HG02970 (cell line): ENCODE data around the gene MLLT1.

Source experiments
- ATAC-seq: cut with Tn5 transposase; IDR thresholded peaks from one replicate; pipeline ENCODE4 v1.9.1; 2021; ENCODE audit warnings: mild to moderate bottlenecking, moderate library complexity, moderate number of reproducible peaks; ENCODE audit not compliant: unreplicated experiment, low FRiP score

The MLLT1 gene

DNA sequence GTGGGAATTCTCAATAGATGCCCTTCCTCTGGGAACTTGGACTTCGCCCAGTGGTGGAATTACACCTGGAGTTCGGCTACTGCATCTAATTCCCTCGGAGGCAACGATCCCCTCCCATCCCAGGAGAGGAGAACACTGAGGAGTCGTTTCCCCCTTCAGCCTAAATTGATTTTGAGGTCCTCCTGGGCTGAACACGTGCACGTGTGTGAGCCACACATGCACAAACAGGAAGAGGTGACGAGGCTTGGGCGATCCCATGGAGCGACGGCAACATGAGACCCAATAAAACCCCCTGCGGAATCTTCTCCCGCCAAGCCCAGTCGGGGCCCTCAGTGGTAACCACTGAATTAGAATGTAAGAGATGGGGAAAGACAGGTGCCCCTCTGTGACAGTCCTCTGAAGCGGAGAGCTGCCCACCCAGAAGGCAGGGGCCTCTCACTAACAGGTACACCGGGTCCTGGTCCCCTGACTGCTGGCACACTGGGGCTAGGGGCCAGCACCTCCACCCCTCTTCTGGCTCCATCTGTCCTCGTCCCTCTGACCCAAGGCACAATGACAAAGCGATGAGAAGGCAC lies 4.5 kb downstream of the MLLT1 start:
- ATAC-seq = no peak

DNA sequence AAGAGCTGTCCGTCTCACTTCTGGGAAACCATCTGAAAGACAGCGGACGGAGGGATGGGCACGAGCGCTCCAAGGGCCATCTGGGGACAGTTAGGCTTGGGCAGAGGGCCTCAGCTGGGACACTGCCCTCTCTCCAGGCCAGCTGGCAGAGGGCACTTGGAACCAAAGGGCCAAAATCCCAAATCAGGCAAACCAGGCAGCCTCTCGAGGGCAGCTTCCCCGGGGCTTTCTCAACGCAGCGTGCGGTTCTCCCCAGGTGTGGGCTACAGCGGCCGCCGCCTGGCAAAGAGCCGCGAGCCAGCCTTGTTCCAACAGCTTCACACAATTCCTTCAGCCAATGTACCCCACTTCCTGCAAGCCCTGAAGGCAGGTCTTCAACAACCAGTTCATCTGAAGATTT lies 5.0 kb downstream of the MLLT1 start:
- no peak for ATAC-seq

- no peak for ATAC-seq
These were observed 5.8 kb downstream of the MLLT1 start for GRCh38 chr19:6273701-6274601.

GRCh38 chr19:6272913-6273600 lies 6.7 kb downstream of the MLLT1 start:
- no peak for ATAC-seq

- ATAC-seq = no peak
These were observed 7.4 kb downstream of the MLLT1 start for GRCh38 chr19:6272411-6272791.

DNA sequence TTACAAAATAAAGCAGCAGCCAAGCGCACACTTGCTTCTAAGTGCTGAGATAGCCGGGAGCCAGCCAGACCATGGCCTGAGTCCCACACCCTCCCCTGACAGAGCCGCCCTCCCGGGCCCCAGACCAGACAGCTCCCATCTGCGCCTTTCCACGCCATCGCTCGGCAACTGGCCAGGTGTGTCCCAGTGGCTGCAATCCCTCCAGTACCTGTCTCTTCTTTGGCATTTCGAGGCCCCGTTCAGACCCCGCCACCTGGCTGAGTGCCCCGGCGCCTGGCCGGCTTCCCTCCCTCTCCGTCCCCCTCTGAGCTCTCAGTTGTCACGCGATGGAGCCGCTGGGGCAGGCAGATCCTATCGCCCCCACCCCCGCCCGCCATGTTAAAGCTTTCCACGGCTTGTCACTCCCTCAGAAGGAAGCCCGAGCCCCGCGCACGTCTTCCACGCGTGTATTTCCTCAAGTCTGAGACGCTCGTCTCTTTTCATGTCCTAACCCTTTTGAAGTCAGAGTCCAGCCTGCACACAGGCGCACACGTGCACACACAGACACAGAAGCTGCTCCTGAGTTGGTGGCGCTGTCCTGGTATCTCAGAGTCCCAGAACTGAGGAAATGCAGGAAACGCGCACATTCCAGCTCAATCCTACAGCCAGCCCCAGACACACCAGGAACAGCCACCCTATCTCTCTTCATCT lies 7.9 kb downstream of the MLLT1 start:
- ATAC-seq = no peak

GRCh38 chr19:6271251-6271650 lies 8.5 kb downstream of the MLLT1 start:
- ATAC-seq = no peak

DNA sequence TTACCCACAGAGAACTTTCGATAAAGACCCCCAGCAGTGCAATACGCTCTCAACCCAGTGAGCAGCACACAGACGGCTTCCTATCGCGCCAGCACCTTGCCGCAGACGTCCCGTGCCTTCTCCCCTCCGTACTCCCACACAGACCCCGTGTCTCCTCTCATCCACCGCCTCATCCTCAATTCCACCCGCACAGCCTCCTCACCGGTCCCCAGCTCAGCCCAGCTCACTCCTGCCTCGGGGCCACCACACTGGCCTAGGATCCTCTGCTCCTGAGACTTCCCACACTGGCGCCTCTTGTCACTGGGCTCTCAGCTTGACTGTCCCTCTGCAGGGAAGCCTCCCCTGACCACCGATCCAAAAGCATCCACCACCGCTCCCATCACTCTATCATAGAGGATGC lies 9.0 kb downstream of the MLLT1 start:
- no peak for ATAC-seq

DNA sequence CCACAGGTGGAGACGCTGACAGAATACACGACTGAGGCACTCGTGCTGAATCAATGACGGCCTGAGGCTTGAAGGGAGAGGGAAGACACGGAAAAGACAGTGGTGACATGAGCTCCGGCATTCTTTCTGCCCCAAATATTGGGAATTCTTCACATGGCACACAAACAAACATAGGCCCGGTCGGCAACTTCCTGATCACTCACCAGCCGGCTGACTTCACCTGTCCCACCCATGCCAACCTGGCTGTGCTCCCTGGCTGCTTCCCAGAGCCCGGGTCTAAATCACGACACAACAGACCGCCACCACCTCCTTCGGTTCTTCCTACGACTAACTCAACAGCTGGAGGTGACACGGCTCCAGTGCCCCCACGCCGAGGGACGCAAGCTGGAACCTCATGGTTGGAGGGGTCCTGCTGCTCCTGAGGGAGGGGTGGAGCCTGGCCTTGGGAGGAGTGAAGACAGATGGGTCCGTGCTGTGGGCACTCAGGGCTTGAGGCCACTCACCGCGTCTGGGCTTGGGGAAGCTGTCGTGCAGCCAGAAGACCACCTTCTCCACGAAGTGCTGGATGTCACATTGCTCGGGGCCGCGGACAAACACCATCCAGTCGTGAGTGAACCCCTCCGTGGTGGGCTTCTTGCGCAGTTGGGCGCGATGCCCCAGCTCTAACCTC lies 9.6 kb downstream of the MLLT1 start:
- no peak for ATAC-seq

DNA sequence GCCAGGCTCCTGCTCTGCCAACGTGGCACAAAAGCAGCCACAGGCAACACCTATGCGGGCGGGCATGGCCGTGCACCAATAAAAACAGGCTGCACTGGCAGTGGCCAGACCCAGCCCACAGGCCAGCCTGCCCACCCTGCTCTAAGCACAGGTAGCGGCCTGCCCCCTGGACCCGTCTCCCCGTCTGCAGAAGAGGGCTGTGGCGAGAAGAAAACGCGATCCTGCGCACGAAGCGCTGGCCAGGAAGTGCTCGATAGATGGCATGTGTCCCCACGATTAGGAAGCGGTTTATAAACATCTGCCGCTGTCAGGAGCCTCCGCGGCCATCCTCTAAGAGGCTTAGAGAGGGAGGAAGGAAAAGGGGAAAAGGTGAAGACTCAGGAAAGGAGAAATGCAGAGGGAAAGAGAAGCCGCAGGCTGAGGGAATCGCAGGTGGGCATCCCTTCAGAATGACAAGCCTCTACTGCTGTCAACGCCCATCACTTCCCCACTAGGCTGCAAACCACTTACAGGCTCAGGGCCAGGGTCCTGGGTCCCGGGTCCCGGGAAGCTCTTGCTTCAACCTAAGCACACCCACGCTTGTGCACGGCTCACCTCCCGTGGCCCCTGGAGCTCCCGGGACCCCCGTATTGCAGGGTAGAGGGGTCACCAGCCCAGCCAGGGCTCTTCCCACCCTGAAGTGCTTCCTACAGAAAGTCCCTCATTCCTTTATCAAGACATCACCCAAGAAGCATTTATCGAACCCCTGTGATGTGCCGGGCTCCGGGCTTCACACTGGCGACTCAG lies 10.5 kb downstream of the MLLT1 start:
- ATAC-seq = no peak

GRCh38 chr19:6268382-6268771 lies 11.4 kb downstream of the MLLT1 start:
- ATAC-seq = no peak

DNA sequence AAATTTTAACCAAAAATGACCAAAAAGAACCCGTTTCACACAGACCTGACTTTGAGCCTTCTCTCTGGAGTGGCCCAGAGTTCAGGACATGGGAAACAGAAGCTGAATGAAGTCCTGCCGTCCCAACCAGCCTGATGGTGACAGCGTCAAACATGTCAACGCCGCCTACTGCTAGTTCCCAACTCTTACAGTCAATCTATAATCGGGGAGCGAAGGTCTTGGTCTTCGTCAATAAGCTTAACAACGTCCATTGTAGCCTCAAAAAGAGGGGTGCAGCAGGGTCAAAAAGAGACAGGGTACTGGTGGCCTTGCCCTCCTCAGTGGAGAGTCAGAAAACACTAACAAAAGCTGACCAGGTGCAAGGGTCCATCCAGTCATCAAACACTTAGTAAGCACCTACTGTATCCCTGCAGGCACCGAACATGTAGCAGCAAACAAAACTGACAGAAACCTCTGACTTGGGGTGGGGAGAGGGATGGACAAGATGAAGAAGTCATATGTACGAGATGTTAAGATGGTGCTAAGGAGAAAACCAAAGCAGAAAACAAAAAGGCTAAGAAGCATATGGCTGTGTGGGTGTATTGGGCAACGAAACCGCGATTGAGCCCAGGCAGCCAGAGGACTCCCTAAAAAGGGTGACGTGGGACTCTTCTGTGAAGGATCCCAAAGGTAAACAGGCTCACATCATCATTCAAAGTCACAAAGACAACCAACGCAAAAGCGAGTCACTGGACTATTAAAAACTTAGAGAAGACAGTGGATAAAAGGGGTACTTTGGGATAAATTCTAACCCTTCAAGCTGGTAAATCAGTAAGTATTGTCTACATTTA lies 12.0 kb downstream of the MLLT1 start:
- ATAC-seq = no peak

- no peak for ATAC-seq
These were observed 15.0 kb downstream of the MLLT1 start for GRCh38 chr19:6264803-6265202.

DNA sequence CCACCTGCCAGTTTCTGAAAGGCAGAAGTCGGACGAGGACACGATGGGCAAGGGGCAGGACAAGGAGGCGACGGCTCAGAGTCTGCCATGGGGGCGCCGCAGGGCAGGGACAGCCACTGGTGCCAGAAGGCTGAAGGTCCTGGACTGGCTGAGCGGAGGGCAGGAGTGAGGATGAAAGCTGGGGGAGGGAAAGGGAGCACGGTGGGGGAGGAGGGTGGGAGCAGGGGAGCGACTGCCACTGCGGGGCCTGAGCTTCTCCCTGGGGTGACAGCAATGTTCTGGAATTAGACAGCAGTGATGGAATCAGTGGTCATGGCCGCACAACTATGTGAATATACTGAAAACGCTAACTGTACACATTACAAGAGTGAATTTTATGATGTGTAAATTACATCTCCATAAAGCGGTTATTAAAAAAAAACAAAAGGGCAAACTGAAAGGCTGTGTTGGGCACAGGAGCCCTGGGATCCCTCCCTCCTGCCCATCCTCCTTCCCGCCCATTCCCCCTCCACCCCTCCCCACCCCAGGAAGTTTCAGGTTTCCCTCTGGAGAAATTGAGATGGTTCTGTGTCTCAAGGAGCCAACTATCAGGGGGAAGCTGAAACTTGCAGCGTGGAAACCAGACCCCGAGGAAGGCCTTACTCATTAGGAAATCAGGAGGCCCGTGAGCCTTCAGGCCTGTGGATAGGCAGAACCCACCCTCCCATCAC lies 15.9 kb downstream of the MLLT1 start:
- no peak for ATAC-seq

DNA sequence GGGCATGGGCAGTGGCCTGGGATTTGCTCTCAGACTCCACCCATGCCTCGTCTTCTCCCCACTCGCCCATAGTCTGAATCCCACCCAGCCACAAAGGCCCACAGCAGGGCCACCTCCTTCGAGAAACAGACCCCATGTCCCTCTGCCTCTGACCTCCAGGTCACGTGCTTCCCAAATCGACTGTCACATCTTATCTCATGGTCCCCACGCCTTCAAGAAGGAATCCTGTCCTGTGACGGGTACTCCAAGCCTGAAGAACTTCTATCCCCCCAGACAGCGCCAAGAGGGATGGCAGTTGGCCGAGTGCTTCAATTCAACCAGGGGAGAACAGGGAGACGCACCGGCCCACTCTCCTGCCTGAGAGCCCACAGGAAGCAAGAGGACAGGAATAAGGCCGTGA lies 16.5 kb downstream of the MLLT1 start:
- ATAC-seq = no peak

GRCh38 chr19:6262519-6262918 lies 17.3 kb downstream of the MLLT1 start:
- ATAC-seq = no peak

- ATAC-seq = no peak
These were observed 17.9 kb downstream of the MLLT1 start for GRCh38 chr19:6261883-6262282.

GRCh38 chr19:6260912-6261650 lies 18.7 kb downstream of the MLLT1 start:
- no peak for ATAC-seq
